GM15510 (cell line): ENCODE measurements around the gene EP400.

Source experiments
- POLR2A ChIP-seq: IDR thresholded peaks from 3 replicates; pipeline ENCODE4 v1.6.1; 2011; ENCODE audit warnings: borderline replicate concordance; ENCODE audit not compliant: insufficient read length; ENCODE audit errors: extremely low read depth

The EP400 gene

DNA sequence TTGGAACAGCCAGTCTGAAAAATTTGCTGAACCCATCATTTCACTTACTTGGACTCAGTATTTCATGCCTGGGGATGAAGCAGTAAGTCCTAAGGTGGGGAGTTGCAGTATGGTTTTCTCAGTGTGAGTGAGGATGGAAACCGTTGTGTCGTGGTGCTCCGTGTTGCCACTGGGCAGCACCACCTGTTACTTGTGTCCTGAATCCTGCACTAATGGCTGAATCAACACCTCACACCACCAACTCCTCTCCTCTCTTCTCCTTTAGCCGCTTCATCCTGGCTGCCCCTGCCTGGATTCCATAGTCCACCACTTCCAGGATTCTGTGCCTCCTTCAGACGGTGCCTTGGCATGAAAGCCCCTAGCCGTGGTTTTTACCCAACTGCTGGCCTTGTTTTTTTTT lies 3.0 kb upstream of the EP400 start:
- TF ChIP-seq POLR2A: no peak

DNA sequence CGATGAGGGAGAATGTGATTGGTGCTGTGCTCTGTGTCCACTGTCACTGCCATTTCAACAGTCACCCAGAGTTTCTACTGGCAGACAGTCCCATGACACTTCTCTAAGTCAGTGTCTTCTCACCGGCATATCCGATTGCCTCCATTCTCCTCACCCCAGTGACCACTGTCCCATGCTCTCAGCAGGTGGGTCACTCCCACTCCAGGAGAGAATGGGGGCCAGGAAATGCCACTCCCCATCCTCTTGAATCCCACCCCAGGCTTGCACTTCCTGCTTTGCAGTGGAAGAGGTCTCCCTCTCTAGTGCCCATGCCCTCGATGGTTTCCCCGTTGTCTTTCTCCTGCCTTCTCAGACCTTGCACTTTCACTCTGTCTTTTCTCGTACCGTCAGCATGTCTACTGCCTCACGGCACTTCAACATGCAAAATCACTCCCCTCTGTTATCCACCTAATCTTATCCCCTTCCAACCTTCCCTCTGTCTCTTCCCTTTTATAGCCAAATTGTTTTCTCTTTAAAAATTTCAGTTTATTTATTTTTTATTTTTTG lies 2.2 kb upstream of the EP400 start:
- TF ChIP-seq POLR2A: no peak

DNA sequence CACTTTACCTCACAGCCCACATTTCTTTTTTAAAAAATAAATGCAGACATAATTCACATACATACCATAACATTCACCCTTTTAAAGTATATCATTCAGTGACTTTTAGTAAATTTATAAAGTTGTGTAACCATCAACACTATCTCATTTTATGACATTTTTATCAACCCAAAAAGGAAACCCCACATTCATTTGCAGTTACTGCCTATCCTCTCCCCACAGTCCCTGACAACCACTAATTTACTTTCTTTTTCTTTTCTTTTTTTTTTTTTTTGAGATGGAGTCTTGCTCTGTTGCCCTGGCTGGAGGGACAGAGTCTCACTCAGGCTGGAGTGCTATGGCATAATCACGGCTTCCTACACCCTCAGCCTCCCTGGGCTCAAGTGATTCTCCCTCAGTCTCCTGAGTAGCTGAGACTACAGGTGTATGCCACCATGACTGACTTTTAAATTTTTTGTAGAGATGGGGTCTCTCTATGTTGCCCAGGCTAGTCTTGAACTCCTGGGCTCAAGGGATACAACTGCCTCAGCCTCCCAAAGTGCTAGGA lies 1.5 kb upstream of the EP400 start:
- no peak for TF ChIP-seq POLR2A

DNA sequence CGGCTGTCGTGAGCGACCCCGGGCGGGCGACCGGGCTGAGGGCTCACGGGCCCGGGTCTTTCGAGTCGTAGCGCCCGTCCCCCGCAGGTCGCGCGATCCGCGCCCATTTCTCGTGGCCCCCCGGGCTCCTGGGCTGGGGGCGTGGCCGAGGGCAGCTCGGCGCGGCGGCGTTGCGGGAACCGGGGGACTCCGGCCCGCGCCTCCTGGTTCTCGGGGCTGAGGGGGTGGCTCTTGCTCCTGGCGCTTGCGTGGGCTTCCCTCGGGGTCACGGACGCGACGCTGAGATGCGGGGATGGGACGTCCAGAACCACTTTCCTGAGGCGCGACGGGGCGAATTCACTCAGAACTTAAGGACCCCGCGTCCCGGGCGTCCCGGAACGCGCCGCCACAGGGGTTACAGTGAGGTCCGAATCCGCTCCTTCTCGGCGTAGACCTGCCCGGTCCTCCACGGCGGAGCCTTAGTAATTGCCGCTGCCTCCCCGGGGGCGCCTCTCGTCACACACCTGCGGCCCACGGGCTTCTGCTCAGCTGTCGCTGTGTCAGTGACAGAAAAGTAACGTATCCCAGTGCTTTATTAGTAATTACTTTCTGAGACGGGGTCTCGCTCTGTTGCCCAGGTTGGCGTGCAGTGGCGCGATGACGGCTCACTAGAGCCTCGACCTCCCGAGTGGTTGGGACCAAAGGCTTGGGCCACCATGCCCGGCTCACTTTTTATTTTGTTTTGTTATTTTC lies 606 bp downstream of the EP400 start:
- no peak for TF ChIP-seq POLR2A

DNA sequence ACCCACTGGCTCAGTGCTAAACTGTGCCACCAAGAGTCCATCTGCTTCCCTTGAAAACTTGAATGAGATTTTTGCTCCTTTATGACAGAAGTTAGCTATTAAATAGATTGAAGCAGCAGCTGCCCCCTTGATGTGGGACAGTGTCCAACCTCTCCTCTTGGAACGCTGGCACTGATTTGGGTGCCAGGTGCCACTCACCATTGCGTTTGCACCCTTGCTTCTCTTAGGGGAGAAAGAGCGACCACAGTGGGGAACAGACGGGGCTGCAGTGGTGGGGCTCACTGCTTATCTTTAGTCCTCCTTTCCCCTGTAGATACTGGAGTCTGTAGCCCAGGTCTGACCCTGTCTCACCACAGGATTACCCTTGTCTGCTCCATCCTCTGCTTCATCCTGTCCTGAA lies 9.4 kb downstream of the EP400 start:
- no peak for TF ChIP-seq POLR2A

DNA sequence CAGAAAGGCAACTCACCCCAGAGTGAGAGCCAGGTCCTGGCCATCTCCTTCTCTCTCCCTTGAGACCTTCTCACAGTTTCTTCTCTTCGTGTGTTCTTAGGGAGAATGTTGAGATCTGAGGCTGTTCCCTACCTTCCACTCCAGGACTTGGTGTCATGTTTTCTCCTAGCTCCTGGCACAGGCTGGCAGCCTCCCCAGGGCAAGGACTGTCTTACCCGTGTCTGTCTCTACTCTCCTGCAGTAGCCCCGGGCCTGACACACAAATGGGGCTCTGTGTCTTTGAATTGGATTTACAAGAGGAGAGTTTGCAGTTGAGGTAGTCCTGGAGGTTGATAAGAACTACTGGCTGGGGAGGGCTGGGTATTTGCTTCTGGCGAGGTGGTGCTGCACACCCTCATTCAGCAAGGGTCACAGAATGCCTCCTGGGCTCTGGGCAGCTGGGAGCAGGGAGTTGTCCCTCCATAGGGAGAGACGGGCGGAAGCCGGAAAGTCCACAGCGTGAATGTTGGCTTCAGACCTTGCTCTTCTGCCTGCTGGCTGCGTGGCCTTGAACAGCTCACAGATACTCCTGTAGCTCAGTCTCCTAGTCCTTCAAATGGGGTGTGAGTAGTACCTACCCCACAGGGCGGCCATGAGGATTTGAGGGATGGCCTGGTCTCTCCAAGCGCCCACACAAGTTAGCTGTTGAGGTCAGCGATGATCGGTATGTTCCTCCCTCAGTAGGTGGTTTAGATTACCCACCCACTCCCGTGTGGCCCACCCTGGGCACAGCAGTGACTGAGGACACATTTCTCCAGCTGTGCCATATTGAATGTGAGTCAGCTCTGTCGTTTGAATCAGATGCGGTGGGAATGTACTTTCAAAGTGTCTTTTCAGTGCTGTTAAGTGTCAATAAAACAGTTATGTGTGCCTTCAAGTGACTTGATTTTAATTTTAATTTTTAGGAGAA lies 10.2 kb downstream of the EP400 start:
- TF ChIP-seq POLR2A: no peak

DNA sequence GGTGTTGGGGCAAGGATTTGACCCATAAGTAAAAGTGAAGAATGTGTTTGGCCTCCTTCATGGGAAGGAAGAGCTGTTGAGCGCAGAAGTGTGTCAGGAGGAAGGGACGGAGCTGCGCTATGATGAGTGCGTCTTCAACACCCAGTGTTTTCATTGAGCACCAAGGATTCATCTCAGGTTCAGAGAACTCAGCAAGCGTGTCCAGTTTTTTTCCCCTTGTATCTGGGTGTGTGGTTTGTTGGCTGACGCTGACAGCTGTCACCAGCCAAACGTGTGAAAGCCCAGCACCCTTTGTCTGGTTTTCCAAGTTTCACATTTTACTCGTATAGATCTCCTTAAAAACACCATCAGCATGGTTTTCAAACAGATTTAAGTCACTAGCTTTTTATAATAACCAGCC lies 12.3 kb downstream of the EP400 start:
- no peak for TF ChIP-seq POLR2A

DNA sequence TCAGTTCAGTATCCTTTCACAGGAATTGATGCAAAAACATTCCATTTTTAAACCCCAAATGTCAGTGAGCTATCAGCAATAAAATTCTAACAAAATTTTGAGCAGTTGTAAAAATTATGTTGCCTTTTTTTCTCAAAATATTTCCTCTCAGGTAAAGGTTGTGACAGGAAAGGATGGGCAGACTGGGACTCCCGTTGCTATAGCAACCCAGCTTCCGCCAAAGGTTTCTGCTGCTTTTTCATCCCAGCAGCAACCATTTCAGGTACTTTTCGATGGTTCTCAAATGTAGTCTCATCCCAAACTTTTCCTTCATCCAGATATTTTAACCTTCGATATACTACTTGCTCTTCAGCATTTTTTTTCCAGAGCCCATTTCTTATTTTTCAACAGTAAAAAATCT lies 13.6 kb downstream of the EP400 start:
- no peak for TF ChIP-seq POLR2A

DNA sequence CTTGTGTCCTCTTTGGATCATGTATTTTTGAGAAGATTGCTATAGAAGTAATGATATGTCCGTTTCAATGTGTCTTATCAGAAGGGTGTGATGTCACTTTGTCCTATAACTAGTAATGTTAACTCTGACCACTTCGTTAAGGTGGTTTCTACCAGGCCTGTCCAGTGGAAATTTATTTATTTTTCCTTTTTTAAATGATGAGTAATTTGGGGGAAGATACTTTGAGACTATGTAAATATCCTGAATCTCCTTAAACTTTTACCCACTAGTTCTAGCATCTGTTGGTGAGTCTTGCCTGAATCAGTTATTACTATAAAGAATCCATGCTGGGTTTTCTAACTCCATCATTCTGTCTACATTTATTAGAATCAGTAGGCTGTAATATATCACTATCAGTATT lies 15.3 kb downstream of the EP400 start:
- no peak for TF ChIP-seq POLR2A

DNA sequence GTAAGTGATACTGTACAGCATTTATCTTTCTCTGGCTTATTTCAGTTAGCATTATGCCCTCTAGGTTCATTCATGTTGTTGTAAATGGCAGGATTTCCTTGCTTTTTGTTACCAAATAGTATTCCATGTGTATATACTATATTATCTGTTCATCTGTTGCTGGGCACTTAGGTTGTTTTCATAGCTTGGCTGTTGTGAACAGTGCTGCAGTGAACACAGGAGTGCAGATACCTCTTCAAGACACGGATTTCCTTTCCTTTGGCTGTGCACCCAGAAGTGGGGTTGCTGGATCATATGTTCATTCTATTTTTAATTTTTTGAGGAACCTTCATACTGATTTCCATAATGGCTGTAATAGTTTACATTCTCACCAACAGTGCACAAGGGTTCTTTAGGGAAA lies 21.5 kb downstream of the EP400 start:
- TF ChIP-seq POLR2A: no peak

DNA sequence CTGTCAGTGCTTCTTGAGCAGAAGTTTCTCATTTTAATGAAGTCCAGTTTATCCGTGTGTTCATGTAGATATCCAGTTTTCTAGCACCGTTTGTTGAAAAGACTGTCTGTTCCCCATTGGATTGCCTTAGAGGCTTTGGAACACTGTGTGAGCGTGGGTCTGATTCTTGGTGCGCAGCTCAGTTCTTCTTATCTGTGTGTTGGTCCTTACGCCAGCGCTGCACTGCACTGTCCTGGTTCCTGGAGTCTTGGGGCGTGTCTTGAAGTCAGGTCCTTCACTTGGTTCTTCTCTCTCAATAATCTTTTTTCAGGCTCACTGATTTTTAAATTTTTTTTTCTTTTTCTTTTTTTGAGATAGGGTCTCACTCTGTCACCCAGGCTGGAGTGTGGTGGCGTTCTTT lies 25.5 kb downstream of the EP400 start:
- no peak for TF ChIP-seq POLR2A

DNA sequence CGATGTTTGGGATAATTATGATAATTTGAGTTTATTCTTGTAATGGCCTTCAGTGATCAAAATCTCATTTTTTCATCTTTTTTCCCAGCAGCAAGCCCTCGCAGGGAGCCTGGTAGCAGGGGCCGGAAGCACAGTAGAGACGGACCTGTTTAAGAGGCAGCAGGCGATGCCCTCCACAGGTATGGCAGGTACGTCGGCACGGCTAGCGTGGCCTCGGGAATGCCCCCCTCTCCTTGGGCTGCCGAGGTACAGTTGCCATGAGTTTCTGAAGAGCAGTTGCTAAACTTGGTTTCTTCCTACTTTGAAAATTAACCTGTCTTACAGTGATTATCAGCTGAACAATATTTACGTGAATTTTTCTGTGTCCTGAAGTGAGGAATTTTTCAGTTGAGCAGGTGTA lies 29.9 kb downstream of the EP400 start:
- TF ChIP-seq POLR2A: no peak

DNA sequence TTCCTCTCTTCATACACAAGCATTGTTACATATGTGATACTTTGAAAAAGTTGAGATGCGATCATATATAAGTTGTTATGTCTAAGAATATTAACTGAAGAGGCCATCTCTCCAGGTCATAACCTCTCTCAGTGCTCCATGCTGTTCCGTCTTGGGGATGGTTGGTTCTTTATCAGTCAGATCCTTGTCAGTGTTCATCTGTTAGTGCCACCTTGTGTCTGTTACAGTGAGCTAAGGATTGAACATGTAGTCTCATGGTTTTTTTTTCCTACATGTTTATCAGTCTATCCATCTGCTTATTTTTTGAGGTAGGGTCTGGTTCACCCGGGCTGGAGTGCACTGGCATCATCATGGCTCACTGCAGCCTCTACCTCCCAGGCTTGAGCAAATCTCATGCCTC lies 30.5 kb downstream of the EP400 start:
- no peak for TF ChIP-seq POLR2A

DNA sequence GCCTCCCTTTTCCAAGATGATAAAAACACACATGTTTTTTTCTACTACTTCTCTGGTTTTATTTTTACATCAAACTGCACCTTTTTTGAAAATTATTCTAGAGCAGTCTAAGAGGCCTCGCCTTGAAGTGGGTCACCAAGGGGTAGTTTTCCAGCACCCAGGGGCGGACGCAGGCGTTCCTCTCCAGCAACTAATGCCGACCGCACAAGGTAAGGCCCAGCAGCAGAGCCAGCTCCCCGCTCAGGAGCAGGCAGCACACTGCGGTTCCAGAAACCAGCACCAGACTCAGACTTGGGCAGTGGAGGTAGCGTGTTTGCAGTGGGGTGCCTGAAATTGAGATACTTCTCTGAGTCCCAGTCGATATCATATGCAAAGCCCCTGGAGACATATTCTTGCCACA lies 31.6 kb downstream of the EP400 start:
- no peak for TF ChIP-seq POLR2A

DNA sequence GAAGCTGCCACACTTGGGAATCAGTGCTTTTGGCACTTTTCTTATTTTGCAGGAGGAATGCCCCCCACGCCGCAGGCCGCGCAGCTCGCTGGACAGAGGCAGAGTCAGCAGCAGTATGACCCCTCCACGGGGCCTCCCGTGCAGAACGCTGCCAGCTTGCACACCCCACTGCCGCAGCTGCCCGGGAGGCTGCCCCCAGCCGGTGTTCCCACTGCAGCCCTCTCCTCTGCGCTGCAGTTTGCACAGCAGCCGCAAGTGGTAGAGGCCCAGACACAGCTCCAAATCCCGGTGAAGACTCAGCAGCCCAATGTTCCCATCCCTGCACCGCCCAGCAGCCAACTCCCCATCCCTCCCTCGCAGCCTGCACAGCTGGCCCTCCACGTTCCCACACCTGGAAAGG lies 32.3 kb downstream of the EP400 start:
- no peak for TF ChIP-seq POLR2A

DNA sequence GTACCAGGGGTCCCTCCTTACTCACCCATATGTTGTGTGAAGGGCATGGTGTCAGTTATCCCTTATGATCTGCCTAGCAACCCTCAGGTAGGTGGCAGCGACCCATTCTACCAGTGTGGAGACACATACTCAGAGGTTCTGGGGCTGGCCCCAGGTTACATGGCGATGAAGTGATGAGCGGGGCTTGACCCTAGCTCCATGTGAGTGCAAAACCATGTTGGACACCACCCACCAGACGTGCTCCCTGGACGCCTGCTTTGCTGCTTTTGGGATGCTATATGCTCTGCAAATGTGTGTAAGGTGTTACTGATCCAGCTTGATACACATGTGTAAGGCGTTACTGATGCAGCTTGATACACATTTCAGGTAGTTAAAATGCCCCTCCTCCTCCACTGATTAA lies 33.3 kb downstream of the EP400 start:
- no peak for TF ChIP-seq POLR2A

DNA sequence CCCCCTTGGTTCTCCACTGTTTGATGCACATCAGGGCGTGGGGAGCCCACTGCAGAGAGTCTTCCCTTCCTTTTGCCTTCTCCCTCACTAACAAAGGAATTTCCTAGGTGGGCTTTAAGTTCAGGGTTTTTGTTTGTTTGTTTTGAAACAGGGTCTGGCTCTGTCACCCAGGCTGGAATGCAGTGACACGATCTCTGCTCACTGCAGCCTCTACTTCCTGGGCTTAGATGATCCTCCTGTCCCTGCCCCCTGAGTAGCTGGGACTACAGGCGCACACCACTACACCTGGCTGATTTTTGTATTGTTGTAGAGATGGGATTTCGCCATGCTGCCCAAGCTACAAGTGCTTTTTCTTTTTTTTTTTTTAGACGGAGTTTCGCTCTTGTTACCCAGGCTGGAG lies 33.8 kb downstream of the EP400 start:
- TF ChIP-seq POLR2A: no peak

DNA sequence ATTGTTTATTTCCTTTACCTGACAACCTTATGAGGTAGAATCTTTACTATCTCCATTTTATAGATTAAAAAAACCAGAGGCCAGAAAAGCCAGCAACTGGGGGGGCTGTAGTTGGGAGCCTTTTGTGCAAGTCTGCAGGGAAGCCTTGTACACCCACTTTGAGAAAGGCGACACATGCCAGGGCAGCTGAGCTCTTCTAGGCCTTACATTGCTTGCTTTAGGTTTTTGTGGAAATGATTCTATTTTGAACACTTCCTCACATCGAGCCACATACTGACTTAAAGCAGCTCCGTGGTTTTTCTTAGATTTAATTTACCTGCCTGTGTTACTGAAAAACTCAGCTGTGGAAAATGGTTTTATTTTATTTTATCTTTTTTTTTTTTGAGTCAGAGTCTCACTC lies 34.6 kb downstream of the EP400 start:
- no peak for TF ChIP-seq POLR2A
